Colonic mucosa (tissue), 4 donors: ENCODE data around the gene PCED1B. TPM values are rescaled to one million over a fixed set of nuclear protein-coding genes. Genes with fewer than 3 reads are reported as not detected.
"Not testable (repeated sequence)": the region's sequence is repeated elsewhere in the genome, so short reads cannot be mapped to it uniquely, and the experiment has no call there.

ENCODE experiments used
- DNase-seq: peaks from one replicate; pipeline ENCODE4 v3.0.0-alpha.2; 2020
- H3K27ac ChIP-seq: fragments of 200-600 bp; one replicate; pipeline ENCODE4 v1.8.0; 2021
- H3K27me3 ChIP-seq: fragments of 200-600 bp; one replicate; pipeline ENCODE4 v1.8.0; 2021
- H3K36me3 ChIP-seq: fragments of 200-600 bp; one replicate; pipeline ENCODE4 v1.8.0; 2021
- H3K4me1 ChIP-seq: fragments of 200-600 bp; one replicate; pipeline ENCODE4 v1.8.0; 2021; ENCODE audit warnings: mild to moderate bottlenecking
- H3K4me3 ChIP-seq: fragments of 200-600 bp; one replicate; pipeline ENCODE4 v1.8.0; 2021
- H3K9ac ChIP-seq, 2 donors: one replicate each; pipeline ENCODE4 v1.7.0; 2013; ENCODE audit warnings: control low read depth in 2 of 2, low read depth in 2 of 2, low read length in 2 of 2
- H3K9me3 ChIP-seq: fragments of 200-600 bp; one replicate; pipeline ENCODE4 v1.8.0; 2021
- CTCF ChIP-seq: fragments of 200-600 bp; IDR thresholded peaks from one replicate; pipeline ENCODE4 v1.8.0; 2022; ENCODE audit warnings: antibody characterized with exemption, mild to moderate bottlenecking
- intact Hi-C: fragments of 100-400 bp; cut with DNase I; formaldehyde crosslinking; loops from one replicate; pipeline ENCODE4 v1.14.1; 2022
- total RNA-seq, 2 donors: library from RNA; stranded (reverse); fragmentation: NEBNext Ultra II Directional in 1 of 2; extraction: Animal tissue kit (Norgen Biotek cat#: 25700) in 1 of 2; gene quantifications; one replicate each; pipeline ENCODE4 v1.2.1, GENCODE V29; 2021
- donor health status: healthy.
- donor health status: DM: no; HTN: no; CAD: no.
- donor health status: DM: no; HTN: no; CAD: no.

PCED1B gene
- total RNA-seq, 2 donors from 2014 or later = 1.8 to 2.1 TPM

- DNase-seq = no peak
- Histone ChIP-seq H3K4me1 (no peaks in the 10 kb centered on the region), H3K36me3 (no peaks in the 10 kb centered on the region), H3K9ac (no peak overlapping the region), H3K9me3 (no peaks in the 10 kb centered on the region), H3K27me3 (no peaks in the 10 kb centered on the region), H3K4me3 (no peak overlapping the region), H3K27ac (no peak overlapping the region)
- TF ChIP-seq CTCF = no peak
- intact Hi-C loops = no loop called here
Measured at GRCh38 chr12:47110718-47111391, 31.4 kb downstream of the PCED1B start.

GRCh38 chr12:47111392-47111778 lies 32.0 kb downstream of the PCED1B start:
- H3K27ac ChIP-seq = no peak overlapping the region
- H3K9me3 ChIP-seq = no peaks in the 10 kb centered on the region
- no peaks in the 10 kb centered on the region for H3K27me3 ChIP-seq
- intact Hi-C loops = no loop called here
- H3K4me3 ChIP-seq = no peak overlapping the region
- H3K9ac ChIP-seq = no peak overlapping the region
- H3K36me3 ChIP-seq = no peaks in the 10 kb centered on the region
- TF ChIP-seq CTCF = no peak
- no peak for DNase-seq
- no peaks in the 10 kb centered on the region for H3K4me1 ChIP-seq

- Histone ChIP-seq H3K9ac (no peak overlapping the region), H3K27ac (no peak overlapping the region), H3K4me1 (no peaks in the 10 kb centered on the region), H3K36me3 (no peaks in the 10 kb centered on the region), H3K9me3 (no peaks in the 10 kb centered on the region), H3K27me3 (no peaks in the 10 kb centered on the region), H3K4me3 (no peak overlapping the region)
- TF ChIP-seq CTCF = no peak
- no peak for DNase-seq
- intact Hi-C loops = no loop called here
Measured at GRCh38 chr12:47111854-47112253, 32.4 kb downstream of the PCED1B start.

- TF ChIP-seq CTCF = no peak
- Histone ChIP-seq H3K27me3 (no peaks in the 10 kb centered on the region), H3K4me1 (no peaks in the 10 kb centered on the region), H3K9me3 (no peaks in the 10 kb centered on the region), H3K36me3 (no peaks in the 10 kb centered on the region), H3K27ac (no peak overlapping the region), H3K9ac (no peak overlapping the region), H3K4me3 (no peak overlapping the region)
- intact Hi-C loops = no loop called here
- no peak for DNase-seq
Measured at GRCh38 chr12:47112679-47113078, 33.3 kb downstream of the PCED1B start.

GRCh38 chr12:47114481-47114892 lies 35.1 kb downstream of the PCED1B start:
- no peak for TF ChIP-seq CTCF
- no peaks in the 10 kb centered on the region for H3K36me3 ChIP-seq
- no peak for DNase-seq
- intact Hi-C loops = no loop called here
- H3K27me3 ChIP-seq = no peaks in the 10 kb centered on the region
- H3K27ac ChIP-seq = no peak overlapping the region
- H3K9me3 ChIP-seq = no peaks in the 10 kb centered on the region
- no peak overlapping the region for H3K4me3 ChIP-seq
- H3K4me1 ChIP-seq = no peaks in the 10 kb centered on the region
- no peak overlapping the region for H3K9ac ChIP-seq

- intact Hi-C loops = not testable (repeated sequence)
Measured at GRCh38 chr12:47117305-47117704, 37.9 kb downstream of the PCED1B start.

More at GRCh38 chr12:47117305-47117704, 37.9 kb downstream of the PCED1B start:
- not testable (repeated sequence) for H3K36me3 ChIP-seq, H3K27me3 ChIP-seq, H3K4me1 ChIP-seq, DNase-seq, H3K4me3 ChIP-seq, H3K27ac ChIP-seq, H3K9me3 ChIP-seq, H3K9ac ChIP-seq
